Peyer's patch (tissue), 4 donors: ENCODE data around the gene SNX32. TPM values are rescaled to one million over a fixed set of nuclear protein-coding genes. Genes with fewer than 3 reads are reported as not detected.
"Not testable (repeated sequence)": the region's sequence is repeated elsewhere in the genome, so short reads cannot be mapped to it uniquely, and the experiment has no call there.

Source experiments
- DNase-seq, 3 donors: peaks; one replicate each; pipeline ENCODE4 v3.0.0-alpha.2; 2017 to 2019
- H3K27ac ChIP-seq, 4 donors: fragments of 200-600 bp; sonication (generic); one replicate each; pipeline ENCODE4 v1.5.1; 2016 to 2019
- H3K27me3 ChIP-seq, 2 donors: fragments of 200-600 bp; sonication (generic); one replicate each; pipeline ENCODE4 v1.5.1; 2019
- H3K36me3 ChIP-seq, 3 donors: fragments of 200-600 bp; sonication (generic); one replicate each; pipeline ENCODE4 v1.5.1; 2016 to 2019
- H3K4me1 ChIP-seq, 4 donors: fragments of 200-600 bp; sonication (generic); one replicate each; pipeline ENCODE4 v1.5.1; 2016 to 2019
- H3K4me3 ChIP-seq, 4 donors: fragments of 200-600 bp; sonication (generic); 1 replicate in 3 of 4; 2 replicates in 1 of 4; pipeline ENCODE4 v1.5.1; 2016 to 2019; ENCODE audit warnings: mild to moderate bottlenecking in 1 of 4
- H3K9me3 ChIP-seq, 4 donors: fragments of 200-600 bp; sonication (generic); one replicate each; pipeline ENCODE4 v1.5.1; 2016 to 2019; ENCODE audit warnings: mild to moderate bottlenecking in 1 of 4
- CTCF ChIP-seq, 6 experiments: fragments of 450-650 bp in 4 of 6; fragments of 200-600 bp in 2 of 6; sonication (generic) in 1 of 6; IDR thresholded peaks; one replicate each; pipeline ENCODE4 v1.5.1; 2017 to 2019; ENCODE audit warnings: antibody characterized with exemption in 6 of 6, mild to moderate bottlenecking in 3 of 6, moderate library complexity in 1 of 6
- POLR2A ChIP-seq, 2 donors: fragments of 450-650 bp; IDR thresholded peaks; one replicate each; pipeline ENCODE4 v1.5.1; 2017; ENCODE audit warnings: antibody characterized with exemption in 2 of 2, mild to moderate bottlenecking in 2 of 2, moderate library complexity in 2 of 2
- total RNA-seq, 4 donors: library from RNA; depleted of rRNA; stranded (reverse); fragments of >200 nt; gene quantifications; one replicate each; pipeline ENCODE4 v1.1.0, GENCODE V29; 2016

The SNX32 gene
- total RNA-seq, 4 donors from 2014 or later: 1.7 to 6.7 (median 6.4) TPM; not detected in 1

- Histone ChIP-seq H3K9me3 (no peaks in the 10 kb centered on the region), H3K36me3 (no peaks in the 10 kb centered on the region), H3K27ac (no peak overlapping the region), H3K27me3 (no peaks in the 10 kb centered on the region), H3K4me1 (peaks cover 0 to 25% (median 3%) of the 10 kb centered on the region in 4 donors), H3K4me3 (no peak overlapping the region)
- no peak for DNase-seq
- TF ChIP-seq CTCF (IDR thresholded peaks at IDR 0.05) (no peak), POLR2A (IDR thresholded peaks at IDR 0.05) (no peak)
Measured at GRCh38 chr11:65829459-65829858, 4.3 kb upstream of the SNX32 start.

DNA sequence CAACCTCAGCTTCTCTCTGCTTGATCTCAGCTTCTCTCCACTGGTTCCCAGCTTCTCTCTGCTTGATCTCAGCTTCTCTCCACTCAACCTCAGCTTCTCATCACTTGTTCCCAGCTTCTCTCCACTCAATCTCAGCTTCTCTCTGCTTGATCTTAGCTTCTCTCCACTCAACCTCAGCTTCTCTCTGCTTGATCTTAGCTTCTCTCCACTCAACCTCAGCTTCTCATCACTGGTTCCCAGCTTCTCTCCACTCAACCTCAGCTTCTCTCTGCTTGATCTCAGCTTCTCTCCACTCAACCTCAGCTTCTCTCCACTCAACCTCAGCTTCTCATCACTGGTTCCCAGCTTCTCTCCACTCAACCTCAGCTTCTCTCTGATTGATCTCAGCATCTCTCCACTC is 1.5 kb upstream of the SNX32 start:
- H3K9me3 ChIP-seq, DNase-seq, H3K36me3 ChIP-seq, H3K4me3 ChIP-seq, H3K27ac ChIP-seq, H3K27me3 ChIP-seq: not testable (repeated sequence)
- H3K4me1 ChIP-seq: peaks cover 0 to 18% (median 3%) of the 10 kb centered on the region in 4 donors

DNA sequence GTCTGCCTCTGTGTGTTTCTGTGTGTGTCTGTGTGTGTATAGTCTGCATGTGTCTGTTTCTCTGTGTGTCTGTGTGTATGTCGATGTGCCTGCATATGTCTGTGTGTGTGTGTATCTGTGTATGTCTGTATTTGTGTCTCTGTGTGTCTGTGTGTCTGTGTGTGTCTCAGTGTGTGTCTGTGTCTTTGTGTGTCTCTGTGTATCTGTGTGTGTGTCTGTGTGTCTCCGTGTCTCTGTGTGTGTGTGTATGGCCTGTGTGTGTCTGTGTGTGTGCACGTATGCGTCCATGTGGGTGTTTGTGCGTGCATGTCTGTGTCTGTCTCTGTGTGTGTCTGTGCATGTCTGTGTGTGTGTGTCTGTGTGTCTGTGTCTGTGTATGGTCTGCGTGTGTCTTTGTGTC is 439 bp downstream of the SNX32 start:
- peak overlapping the region; percentile 42 to 60 (median 58) for H3K4me3 ChIP-seq
- no peaks in the 10 kb centered on the region for H3K27me3 ChIP-seq
- no peaks in the 10 kb centered on the region for H3K9me3 ChIP-seq
- H3K4me1 ChIP-seq: peaks cover 0 to 7% (median 3%) of the 10 kb centered on the region in 4 donors
- no peak for TF ChIP-seq CTCF (IDR thresholded peaks at IDR 0.05)
- no peak for TF ChIP-seq POLR2A (IDR thresholded peaks at IDR 0.05)
- DNase-seq: no peak
- no peaks in the 10 kb centered on the region for H3K36me3 ChIP-seq
- H3K27ac ChIP-seq: peak overlapping the region in 1 of 4 donors; percentile 72

- peak in 1 of 3 donors; percentile 41 for DNase-seq
- no peaks in the 10 kb centered on the region for H3K9me3 ChIP-seq
- no peak overlapping the region for H3K4me3 ChIP-seq
- H3K4me1 ChIP-seq: peaks cover 0 to 14% (median 0%) of the 10 kb centered on the region in 4 donors
- no peaks in the 10 kb centered on the region for H3K27me3 ChIP-seq
- H3K27ac ChIP-seq: no peak overlapping the region
- H3K36me3 ChIP-seq: no peaks in the 10 kb centered on the region
- TF ChIP-seq CTCF (IDR thresholded peaks at IDR 0.05) (no peak), POLR2A (IDR thresholded peaks at IDR 0.05) (no peak)
Measured at GRCh38 chr11:65842144-65842543, 8.4 kb downstream of the SNX32 start.

DNA sequence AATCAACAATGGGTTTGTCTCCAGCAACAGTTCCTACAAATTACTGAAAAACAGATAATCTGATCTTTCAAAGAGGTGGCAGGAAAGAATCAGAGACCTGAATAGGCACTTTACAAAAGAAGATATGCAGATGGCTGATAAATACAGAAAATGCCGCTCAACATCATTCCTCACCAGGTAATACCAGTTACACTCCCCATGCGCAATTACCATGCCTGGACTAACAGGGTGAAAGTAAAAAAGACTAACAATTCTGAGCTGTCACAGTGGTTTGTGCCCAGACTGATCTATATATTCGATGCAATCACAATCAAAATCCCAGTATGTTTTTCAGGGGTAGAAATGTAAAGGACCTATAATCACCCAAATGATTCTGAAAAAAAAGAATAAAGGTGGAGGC is 10.0 kb downstream of the SNX32 start:
- Histone ChIP-seq H3K27ac (peak overlapping the region in 3 of 4 donors; percentile 19 to 78 (median 62)), H3K9me3 (no peaks in the 10 kb centered on the region), H3K4me3 (no peak overlapping the region), H3K36me3 (no peaks in the 10 kb centered on the region), H3K4me1 (peaks cover 0 to 14% (median 0%) of the 10 kb centered on the region in 4 donors), H3K27me3 (no peaks in the 10 kb centered on the region)
- no peak for TF ChIP-seq CTCF (IDR thresholded peaks at IDR 0.05)
- no peak for TF ChIP-seq POLR2A (IDR thresholded peaks at IDR 0.05)
- no peak for DNase-seq

GRCh38 chr11:65844231-65844872 is 10.6 kb downstream of the SNX32 start:
- Histone ChIP-seq H3K9me3 (no peaks in the 10 kb centered on the region), H3K4me3 (no peak overlapping the region), H3K27me3 (no peaks in the 10 kb centered on the region), H3K4me1 (peaks cover 0 to 14% (median 0%) of the 10 kb centered on the region in 4 donors), H3K27ac (peak overlapping the region in 2 of 4 donors; percentile 71 to 78), H3K36me3 (no peaks in the 10 kb centered on the region)
- peak in 2 of 3 donors; percentile 51 to 57 for DNase-seq
- TF ChIP-seq POLR2A (IDR thresholded peaks at IDR 0.05) (no peak), CTCF (IDR thresholded peaks at IDR 0.05) (no peak)
